HG03457 (cell line): ENCODE measurements around the gene EIF4B.

Experiments
- ATAC-seq: cut with Tn5 transposase; IDR thresholded peaks from one replicate; pipeline ENCODE4 v1.9.1; 2021; ENCODE audit warnings: moderate number of reproducible peaks; ENCODE audit not compliant: unreplicated experiment

The EIF4B gene

GRCh38 chr12:53044896-53045695, 38.8 kb downstream of the EIF4B start:
- ATAC-seq = no peak

- ATAC-seq = no peak
Observed at GRCh38 chr12:53045696-53046045, 39.4 kb downstream of the EIF4B start.

- peak; percentile 27 for ATAC-seq
Observed at GRCh38 chr12:53046655-53047220, 40.5 kb downstream of the EIF4B start.

GRCh38 chr12:53047221-53048032, 41.2 kb downstream of the EIF4B start:
- ATAC-seq = peak; percentile 38

- no peak for ATAC-seq
Observed at GRCh38 chr12:53048033-53048779, 42.0 kb downstream of the EIF4B start.

- no peak for ATAC-seq
Observed at GRCh38 chr12:53048780-53049401, 42.6 kb downstream of the EIF4B start.

GRCh38 chr12:53049571-53050318, 43.5 kb downstream of the EIF4B start, which contains the start of gene TNS2:
TNS2 (plus strand) TSS chr12:53050065; CDS start chr12:53050186, 121 bp downstream.
- ATAC-seq = no peak

- ATAC-seq = no peak
Observed at GRCh38 chr12:53050426-53051057, 44.3 kb downstream of the EIF4B start.

- ATAC-seq = no peak
Observed at GRCh38 chr12:53051058-53051880, 45.0 kb downstream of the EIF4B start.

- ATAC-seq = no peak
Observed at GRCh38 chr12:53051881-53052412, 45.7 kb downstream of the EIF4B start.

GRCh38 chr12:53052419-53053217, 46.4 kb downstream of the EIF4B start:
- no peak for ATAC-seq

GRCh38 chr12:53053218-53054111, 47.2 kb downstream of the EIF4B start:
- ATAC-seq = no peak

- ATAC-seq = peak; percentile 82
Observed at GRCh38 chr12:53054112-53054878, 48.0 kb downstream of the EIF4B start.

- no peak for ATAC-seq
Observed at GRCh38 chr12:53055471-53056266, 49.4 kb downstream of the EIF4B start.

GRCh38 chr12:53056296-53056695, 50.0 kb downstream of the EIF4B start:
- ATAC-seq = no peak
